Measurements from ENCODE around the gene ATG2A.
A peak's percentile ranks its signal among the peaks of the same experiment; 100 is the strongest.
"Not testable (repeated sequence)": the region's sequence is repeated elsewhere in the genome, so short reads cannot be mapped to it uniquely, and the experiment has no call there.

The ATG2A gene

DNA sequence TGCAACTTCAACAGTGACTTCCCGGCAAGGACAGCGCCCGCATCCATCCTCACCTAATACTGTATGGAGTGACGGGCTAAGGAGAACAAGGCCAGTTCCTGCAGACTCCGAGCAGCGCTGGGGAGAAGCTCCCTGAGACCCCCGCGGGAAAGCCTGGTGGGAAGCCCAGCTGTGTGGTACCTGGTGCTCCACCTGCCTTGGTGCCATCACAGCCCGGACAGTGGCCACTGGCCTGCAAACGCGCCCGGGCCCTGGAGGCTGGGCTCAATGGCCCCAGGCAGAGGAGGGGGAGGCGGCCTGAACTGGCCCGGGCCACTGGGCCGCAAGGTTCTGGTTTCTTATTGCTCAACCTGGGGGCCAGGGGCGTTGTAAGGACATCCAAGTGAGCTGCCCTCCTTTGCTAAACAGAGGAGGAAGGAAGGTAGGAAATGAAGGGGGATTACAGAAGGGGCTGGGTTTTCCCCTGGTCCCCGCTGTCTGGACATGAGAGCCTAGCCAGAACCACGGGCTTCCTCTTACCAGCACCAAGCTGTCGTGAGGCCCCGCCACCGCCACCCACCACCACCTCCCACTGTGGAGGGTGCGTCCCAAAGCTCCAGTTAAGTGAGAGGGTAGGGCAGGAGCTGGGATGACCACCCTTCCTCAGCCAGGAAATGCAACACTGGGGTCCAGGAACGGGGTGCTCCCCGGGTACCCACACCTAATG, 64.1 kb downstream of the ATG2A start:
- no peak for DNase-seq

- no peak for DNase-seq
These were observed 65.1 kb downstream of the ATG2A start for GRCh38 chr11:64851831-64852351.

DNA sequence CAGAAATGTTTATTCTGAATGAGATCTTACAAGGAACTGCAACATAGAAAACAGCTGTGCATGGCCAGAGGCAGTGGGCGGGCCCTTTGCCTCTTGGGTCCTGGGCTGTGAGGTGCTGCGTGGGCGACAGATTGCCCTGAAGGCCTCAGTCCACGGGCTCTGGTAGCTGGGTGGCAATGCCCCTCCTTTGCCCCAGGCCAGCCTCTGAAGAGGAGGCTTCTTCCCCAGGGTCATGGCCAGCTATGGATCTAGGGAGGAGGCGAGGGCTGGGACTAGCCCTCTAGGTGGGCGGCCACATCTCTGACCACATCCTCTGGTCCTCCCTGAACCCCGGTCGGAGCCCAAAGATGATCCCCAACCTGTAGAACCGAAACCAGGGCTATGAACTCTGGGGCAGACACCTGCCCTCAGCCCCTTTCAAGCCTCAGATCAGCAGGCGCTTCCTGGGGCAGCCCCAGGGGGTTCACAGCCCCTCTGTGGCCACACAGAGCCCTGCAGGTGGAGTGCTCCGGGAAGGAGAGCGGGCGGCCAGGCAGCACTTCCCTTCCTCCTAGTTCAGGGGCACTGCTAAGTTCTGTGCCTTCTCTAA, 65.9 kb downstream of the ATG2A start:
- DNase-seq: no peak

GRCh38 chr11:64849598-64850356, 67.2 kb downstream of the ATG2A start:
- no peak for DNase-seq

GRCh38 chr11:64848826-64849597, 68.0 kb downstream of the ATG2A start:
- no peak for DNase-seq

DNA sequence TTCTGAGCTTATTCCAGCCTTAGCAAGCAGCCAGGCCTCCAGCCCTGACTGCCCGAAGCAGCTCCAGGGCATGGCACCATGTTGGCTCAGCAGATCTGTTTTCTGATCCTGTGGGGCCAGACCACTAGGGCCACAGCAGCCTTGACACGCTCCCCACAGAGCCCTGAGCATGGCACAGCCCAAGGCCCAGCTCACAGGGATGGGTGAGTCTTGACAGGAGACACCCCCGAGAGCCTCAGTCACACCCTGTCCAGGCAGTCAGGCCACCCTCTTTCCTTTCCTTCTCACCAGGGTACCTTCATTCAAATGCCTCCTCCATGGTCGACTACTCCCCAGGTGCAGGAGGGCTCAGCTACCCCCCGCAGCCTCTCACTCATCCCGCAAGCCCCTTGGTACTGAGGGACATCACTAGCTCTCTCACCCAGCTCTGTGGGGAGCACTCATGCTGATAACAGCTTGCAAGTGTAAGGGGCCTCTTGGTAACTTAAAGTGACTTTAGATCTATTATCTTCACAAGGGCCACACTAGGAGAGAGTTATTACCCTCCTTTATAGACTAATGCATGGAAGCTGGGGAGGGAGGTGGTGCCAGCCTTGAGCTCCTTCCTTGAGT, 68.7 kb downstream of the ATG2A start:
- no peak for DNase-seq

DNA sequence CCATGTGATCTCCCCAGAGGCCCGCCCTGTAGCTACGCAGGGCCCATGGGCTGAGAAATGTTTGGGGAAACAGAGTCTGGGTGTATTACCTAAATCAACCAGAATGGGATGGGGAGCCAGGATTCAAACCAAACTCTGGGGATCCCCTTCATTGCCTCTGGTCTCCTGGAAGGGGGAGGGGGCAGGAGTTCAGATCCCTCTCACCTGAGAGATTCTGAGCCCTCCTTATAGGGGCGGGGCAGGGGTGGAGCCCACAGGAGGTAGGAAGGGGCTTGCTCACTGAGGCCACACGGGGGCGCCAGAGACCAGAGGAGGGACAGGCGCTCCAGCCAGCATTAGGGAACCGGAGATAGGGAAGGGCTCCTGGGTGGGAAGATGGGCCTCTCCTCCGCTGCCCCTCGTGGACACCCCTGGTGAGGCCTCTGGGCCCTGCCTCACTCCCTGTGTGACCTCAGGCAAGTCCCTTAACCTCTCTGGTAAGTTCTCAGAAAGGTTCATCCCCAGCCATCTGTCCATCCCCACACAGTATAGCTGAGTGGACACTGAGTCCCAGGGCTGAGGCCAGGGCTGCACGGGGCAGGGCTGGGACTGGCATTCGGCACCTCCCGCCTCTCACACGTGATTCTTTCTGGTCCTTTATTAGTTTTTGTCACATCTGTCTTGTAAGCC, 69.9 kb downstream of the ATG2A start:
- DNase-seq: peak; percentile 82 to 89

- DNase-seq: not testable (repeated sequence)
These were observed 71.3 kb downstream of the ATG2A start for GRCh38 chr11:64845776-64846129.

GRCh38 chr11:64845129-64845775, 71.8 kb downstream of the ATG2A start:
- DNase-seq: no peak
